ENCODE data around the gene DNAH12.
A peak's percentile ranks its signal among the peaks of the same experiment; 100 is the strongest.

DNAH12 gene

DNA sequence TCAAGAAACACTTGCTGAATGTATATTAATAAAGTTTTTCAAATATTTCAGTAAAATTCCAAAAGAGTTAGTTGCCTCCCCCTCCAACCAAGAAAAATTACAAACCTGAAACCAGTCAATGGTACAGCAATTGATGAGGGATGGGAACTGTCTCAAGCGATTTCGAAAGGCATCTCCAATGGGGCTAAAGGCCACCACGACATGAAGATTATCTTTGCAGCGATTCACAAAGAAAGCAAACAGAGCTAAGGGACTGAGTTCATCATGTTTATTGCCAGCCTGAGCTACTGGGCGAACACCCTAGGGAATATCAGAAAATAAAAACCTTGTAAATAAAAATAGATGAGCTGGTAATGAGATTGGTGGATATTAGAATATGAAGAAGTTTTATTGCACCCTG, 152.4 kb downstream of the DNAH12 start:
- Histone ChIP-seq H3K4me1 (ENCODE audit: low read length) (peaks cover 8% of the 10 kb centered on the region; the same call in 1 of the 2 replicates), H4K20me1 (ENCODE audit: insufficient read depth, low read length) (no peaks in the 10 kb centered on the region), H3K79me2 (ENCODE audit: low read length) (no peaks in the 10 kb centered on the region), H2AFZ (ENCODE audit: low read depth, low read length) (no peak overlapping the region), H3K4me3 (ENCODE audit: low read length) (no peak overlapping the region), H3K27me3 (ENCODE audit: low read depth, low read length) (no peaks in the 10 kb centered on the region), H3K36me3 (replicated peaks; ENCODE audit: low read depth, low read length) (no peaks in the 10 kb centered on the region), H3K4me2 (ENCODE audit: low read length) (no peak overlapping the region), H3K27ac (ENCODE audit: low read length) (no peak overlapping the region), H3K9ac (ENCODE audit: low read length) (no peak overlapping the region), H3K9me3 (ENCODE audit: insufficient read depth, low read length) (no peaks in the 10 kb centered on the region)
- no peak for TF ChIP-seq EZH2phosphoT487 (IDR thresholded peaks at IDR 0.05; ENCODE audit: low read depth)
- TF ChIP-seq, protein P1, sequence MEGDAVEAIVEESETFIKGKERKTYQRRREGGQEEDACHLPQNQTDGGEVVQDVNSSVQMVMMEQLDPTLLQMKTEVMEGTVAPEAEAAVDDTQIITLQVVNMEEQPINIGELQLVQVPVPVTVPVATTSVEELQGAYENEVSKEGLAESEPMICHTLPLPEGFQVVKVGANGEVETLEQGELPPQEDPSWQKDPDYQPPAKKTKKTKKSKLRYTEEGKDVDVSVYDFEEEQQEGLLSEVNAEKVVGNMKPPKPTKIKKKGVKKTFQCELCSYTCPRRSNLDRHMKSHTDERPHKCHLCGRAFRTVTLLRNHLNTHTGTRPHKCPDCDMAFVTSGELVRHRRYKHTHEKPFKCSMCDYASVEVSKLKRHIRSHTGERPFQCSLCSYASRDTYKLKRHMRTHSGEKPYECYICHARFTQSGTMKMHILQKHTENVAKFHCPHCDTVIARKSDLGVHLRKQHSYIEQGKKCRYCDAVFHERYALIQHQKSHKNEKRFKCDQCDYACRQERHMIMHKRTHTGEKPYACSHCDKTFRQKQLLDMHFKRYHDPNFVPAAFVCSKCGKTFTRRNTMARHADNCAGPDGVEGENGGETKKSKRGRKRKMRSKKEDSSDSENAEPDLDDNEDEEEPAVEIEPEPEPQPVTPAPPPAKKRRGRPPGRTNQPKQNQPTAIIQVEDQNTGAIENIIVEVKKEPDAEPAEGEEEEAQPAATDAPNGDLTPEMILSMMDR (IDR thresholded peaks at IDR 0.05; ENCODE audit: low read depth, low read length): no peak

DNA sequence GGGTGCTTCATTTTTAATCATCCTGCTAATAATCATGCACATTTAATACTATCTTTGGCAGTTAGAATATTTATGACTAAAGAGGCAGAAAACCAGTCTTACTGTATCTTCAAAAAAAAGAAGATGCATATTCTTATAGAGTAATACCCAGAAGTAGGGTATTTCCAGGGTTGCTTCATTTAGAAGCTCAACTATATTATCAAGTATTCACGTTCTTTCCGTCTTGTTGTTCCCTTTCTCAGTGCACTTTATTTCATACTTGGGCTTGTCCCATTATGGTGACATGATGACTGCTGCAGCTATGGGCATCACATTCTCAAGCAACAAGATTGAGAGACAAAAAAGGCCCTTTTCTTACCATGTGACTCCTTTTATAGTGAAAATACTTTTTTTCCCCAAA, 154.9 kb downstream of the DNAH12 start:
- Histone ChIP-seq H3K79me2 (ENCODE audit: low read length) (no peaks in the 10 kb centered on the region), H3K27ac (ENCODE audit: low read length) (no peak overlapping the region), H3K4me3 (ENCODE audit: low read length) (no peak overlapping the region), H3K4me1 (ENCODE audit: low read length) (peaks cover 8% of the 10 kb centered on the region; the same call in 1 of the 2 replicates), H3K9me3 (ENCODE audit: insufficient read depth, low read length) (no peaks in the 10 kb centered on the region), H3K4me2 (ENCODE audit: low read length) (no peak overlapping the region), H3K9ac (ENCODE audit: low read length) (no peak overlapping the region), H4K20me1 (ENCODE audit: insufficient read depth, low read length) (no peaks in the 10 kb centered on the region), H2AFZ (ENCODE audit: low read depth, low read length) (peak overlapping the region; percentile 45; the same call in 1 of the 2 replicates), H3K27me3 (ENCODE audit: low read depth, low read length) (no peaks in the 10 kb centered on the region), H3K36me3 (replicated peaks; ENCODE audit: low read depth, low read length) (no peaks in the 10 kb centered on the region)
- no peak for TF ChIP-seq EZH2phosphoT487 (IDR thresholded peaks at IDR 0.05; ENCODE audit: low read depth)
- TF ChIP-seq, protein P1 (IDR thresholded peaks at IDR 0.05; ENCODE audit: low read depth, low read length): no peak

DNA sequence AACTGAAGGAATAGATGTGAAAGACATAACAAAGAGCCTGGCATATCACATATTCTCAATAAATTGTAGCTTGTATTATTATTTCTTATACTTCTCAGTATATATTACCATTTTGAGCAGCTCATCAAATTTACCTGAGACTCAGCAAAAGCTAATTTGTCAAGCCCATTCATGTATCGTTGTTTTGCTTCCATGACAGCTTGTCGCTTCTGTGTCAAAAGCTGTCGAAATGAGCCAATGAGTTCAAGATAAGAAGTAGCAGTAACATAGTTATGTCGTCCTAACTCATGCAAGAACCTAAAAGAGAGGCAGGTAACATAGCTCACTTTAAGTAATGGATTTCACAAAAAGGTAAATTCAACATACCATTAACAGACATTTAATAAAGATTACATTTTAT, 157.8 kb downstream of the DNAH12 start:
- Histone ChIP-seq H3K9me3 (ENCODE audit: insufficient read depth, low read length) (no peaks in the 10 kb centered on the region), H3K27ac (ENCODE audit: low read length) (no peak overlapping the region), H3K36me3 (replicated peaks; ENCODE audit: low read depth, low read length) (no peaks in the 10 kb centered on the region), H3K9ac (ENCODE audit: low read length) (no peak overlapping the region), H3K4me3 (ENCODE audit: low read length) (no peak overlapping the region), H3K79me2 (ENCODE audit: low read length) (no peaks in the 10 kb centered on the region), H2AFZ (ENCODE audit: low read depth, low read length) (no peak overlapping the region), H4K20me1 (ENCODE audit: insufficient read depth, low read length) (no peaks in the 10 kb centered on the region), H3K4me1 (ENCODE audit: low read length) (peaks cover 11% of the 10 kb centered on the region; the same call in 1 of the 2 replicates), H3K4me2 (ENCODE audit: low read length) (no peak overlapping the region), H3K27me3 (ENCODE audit: low read depth, low read length) (no peaks in the 10 kb centered on the region)
- TF ChIP-seq, protein P1 (IDR thresholded peaks at IDR 0.05; ENCODE audit: low read depth, low read length): no peak
- TF ChIP-seq EZH2phosphoT487 (IDR thresholded peaks at IDR 0.05; ENCODE audit: low read depth): no peak

DNA sequence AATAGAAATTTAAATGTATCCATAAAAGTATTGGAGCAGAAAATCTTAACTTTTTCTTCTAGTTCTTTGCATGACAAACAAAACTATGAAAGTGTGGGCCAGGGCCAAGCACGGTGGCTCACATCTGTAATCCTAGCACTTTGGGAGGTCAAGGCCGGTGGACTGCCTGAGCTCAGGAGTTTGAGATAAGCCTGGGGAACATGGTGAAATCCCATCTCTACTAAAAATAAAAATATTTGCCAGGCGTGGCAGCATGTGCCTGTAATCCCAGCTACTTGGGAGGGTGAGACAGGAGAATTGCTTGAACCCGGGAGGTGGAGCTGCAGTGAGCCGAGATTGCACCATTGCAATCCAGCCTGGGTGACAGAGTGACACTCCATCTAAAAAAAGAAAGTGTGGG, 158.6 kb downstream of the DNAH12 start:
- H3K9ac ChIP-seq (ENCODE audit: low read length): no peak overlapping the region
- H3K27ac ChIP-seq (ENCODE audit: low read length): no peak overlapping the region
- no peak overlapping the region for H2AFZ ChIP-seq (ENCODE audit: low read depth, low read length)
- H3K4me2 ChIP-seq (ENCODE audit: low read length): no peak overlapping the region
- no peaks in the 10 kb centered on the region for H3K27me3 ChIP-seq (ENCODE audit: low read depth, low read length)
- H3K4me3 ChIP-seq (ENCODE audit: low read length): no peak overlapping the region
- peaks cover 11% of the 10 kb centered on the region; the same call in 1 of the 2 replicates for H3K4me1 ChIP-seq (ENCODE audit: low read length)
- no peaks in the 10 kb centered on the region for H3K79me2 ChIP-seq (ENCODE audit: low read length)
- H4K20me1 ChIP-seq (ENCODE audit: insufficient read depth, low read length): no peaks in the 10 kb centered on the region
- TF ChIP-seq, protein P1 (IDR thresholded peaks at IDR 0.05; ENCODE audit: low read depth, low read length): no peak
- no peak for TF ChIP-seq EZH2phosphoT487 (IDR thresholded peaks at IDR 0.05; ENCODE audit: low read depth)
- no peaks in the 10 kb centered on the region for H3K36me3 ChIP-seq (replicated peaks; ENCODE audit: low read depth, low read length)
- no peaks in the 10 kb centered on the region for H3K9me3 ChIP-seq (ENCODE audit: insufficient read depth, low read length)
